Bronchial epithelial cell (primary cell): ENCODE results near the gene SATB1. TPM values are rescaled to one million over a fixed set of nuclear protein-coding genes. Genes with fewer than 3 reads are reported as not detected.

Experiments
- DNase-seq: peaks from one replicate; pipeline ENCODE4 v3.0.0-alpha.2; 2010; ENCODE audit warnings: low read depth
- FAIRE-seq: peaks from 2 replicates; lab custom pipeline; 2011; peaks lifted over from hg19 to GRCh38; lab: Jason Lieb, UNC
- H3K27me3 ChIP-seq: 2 replicates; pipeline ENCODE4 v1.5.1; 2011; ENCODE audit warnings: low read length; ENCODE audit not compliant: control insufficient read depth, insufficient read depth
- H3K36me3 ChIP-seq: 2 replicates; pipeline ENCODE4 v1.5.1; 2011; ENCODE audit warnings: low read length; ENCODE audit not compliant: control insufficient read depth, insufficient read depth
- H3K4me3 ChIP-seq: 2 replicates; pipeline ENCODE4 v1.5.1; 2011; ENCODE audit warnings: mild to moderate bottlenecking, low read depth, low read length, control low read depth
- total RNA-seq: library from RNA; depleted of rRNA; stranded (reverse); fragments of >200 nt; gene quantifications from 2 replicates; pipeline ENCODE4 v1.2.1, GENCODE V29; 2014
- TF ChIP-seq, protein P1 (sequence below): IDR thresholded peaks from 2 replicates; pipeline ENCODE4 v1.5.1; 2011; ENCODE audit warnings: mild to moderate bottlenecking, moderate library complexity, low read length, control low read depth, inconsistent platforms; ENCODE audit not compliant: insufficient read depth, severe bottlenecking

SATB1 gene
- total RNA-seq, 1 donor from 2014 or later, result 16.3 TPM

DNA sequence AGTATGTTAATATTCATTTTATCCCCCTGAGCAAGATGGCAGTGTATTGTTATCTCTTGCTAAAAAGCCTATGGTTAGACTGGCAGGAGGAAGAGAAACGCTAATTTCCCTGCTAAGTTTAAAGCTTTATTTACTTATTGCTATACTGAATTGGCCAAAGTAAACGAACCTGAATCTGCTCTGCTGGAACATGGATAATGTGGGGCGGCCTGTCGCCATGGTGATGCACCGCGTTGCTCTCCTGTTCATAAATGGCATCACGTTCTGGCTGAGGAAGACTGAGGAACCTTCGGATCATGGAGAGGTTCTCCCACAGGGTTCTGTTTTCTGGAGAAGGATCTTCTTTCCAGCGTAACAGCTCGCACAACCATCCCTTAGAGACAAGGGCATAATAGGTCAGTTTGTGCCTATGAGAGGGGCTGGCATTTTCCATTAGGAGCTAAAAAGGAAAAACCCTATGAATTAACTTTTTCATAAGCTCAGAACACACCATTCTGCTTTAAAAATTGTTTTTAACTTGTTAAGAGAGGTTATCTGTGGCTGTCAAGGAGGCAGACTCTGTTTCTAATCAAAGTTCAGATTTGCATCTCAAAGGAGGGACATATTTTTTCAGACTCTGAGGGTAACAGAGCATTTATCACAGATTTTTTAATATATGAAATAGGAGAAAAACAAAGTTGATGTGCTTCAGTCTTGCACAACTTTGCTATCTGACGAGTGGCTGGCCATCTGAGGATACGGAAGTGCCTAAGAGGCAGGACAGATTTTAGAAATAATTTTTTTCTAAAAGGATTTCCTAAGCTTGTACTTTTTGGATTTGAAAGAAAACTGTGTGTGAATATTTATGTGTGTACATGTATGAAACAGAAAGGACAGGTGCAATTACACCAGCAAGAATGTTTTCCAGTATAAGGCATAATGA is 73.1 kb downstream of the SATB1 start:
- Histone ChIP-seq H3K27me3 (no peaks in the 10 kb centered on the region), H3K36me3 (no peaks in the 10 kb centered on the region), H3K4me3 (no peak overlapping the region)
- FAIRE-seq, result no peak
- peak; percentile 8 for DNase-seq
- TF ChIP-seq, protein P1, sequence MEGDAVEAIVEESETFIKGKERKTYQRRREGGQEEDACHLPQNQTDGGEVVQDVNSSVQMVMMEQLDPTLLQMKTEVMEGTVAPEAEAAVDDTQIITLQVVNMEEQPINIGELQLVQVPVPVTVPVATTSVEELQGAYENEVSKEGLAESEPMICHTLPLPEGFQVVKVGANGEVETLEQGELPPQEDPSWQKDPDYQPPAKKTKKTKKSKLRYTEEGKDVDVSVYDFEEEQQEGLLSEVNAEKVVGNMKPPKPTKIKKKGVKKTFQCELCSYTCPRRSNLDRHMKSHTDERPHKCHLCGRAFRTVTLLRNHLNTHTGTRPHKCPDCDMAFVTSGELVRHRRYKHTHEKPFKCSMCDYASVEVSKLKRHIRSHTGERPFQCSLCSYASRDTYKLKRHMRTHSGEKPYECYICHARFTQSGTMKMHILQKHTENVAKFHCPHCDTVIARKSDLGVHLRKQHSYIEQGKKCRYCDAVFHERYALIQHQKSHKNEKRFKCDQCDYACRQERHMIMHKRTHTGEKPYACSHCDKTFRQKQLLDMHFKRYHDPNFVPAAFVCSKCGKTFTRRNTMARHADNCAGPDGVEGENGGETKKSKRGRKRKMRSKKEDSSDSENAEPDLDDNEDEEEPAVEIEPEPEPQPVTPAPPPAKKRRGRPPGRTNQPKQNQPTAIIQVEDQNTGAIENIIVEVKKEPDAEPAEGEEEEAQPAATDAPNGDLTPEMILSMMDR, result no peak

DNA sequence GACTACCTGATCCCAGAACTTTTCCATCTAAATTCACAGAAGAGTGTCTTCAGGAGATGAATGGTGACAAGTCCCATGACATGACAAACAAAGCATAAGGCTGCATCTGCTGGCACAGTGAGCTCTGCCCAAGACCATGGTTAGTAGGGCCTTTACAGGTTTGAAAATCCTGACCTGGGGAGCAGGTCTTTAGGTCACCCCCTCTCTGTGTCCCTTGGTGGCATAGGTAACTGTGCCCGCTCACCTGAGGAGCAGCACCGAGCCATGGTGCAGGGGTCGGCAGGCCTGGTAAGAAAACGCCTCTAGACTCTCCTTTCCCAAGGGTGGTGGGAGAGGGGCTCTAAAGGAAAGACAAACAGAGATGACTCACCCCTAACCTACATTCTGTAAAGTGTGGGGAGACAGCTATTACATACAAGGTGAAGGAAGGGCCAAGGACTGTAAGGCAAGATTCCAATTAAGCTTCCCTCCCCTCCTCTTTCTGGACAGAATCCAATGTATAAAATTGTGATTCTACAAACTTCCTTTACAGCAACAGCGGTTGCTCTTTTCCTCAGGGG is 74.0 kb downstream of the SATB1 start:
- FAIRE-seq (no peak), DNase-seq (no peak)
- Histone ChIP-seq H3K27me3 (no peaks in the 10 kb centered on the region), H3K36me3 (no peaks in the 10 kb centered on the region), H3K4me3 (no peak overlapping the region)
- TF ChIP-seq, protein P1, result no peak

DNA sequence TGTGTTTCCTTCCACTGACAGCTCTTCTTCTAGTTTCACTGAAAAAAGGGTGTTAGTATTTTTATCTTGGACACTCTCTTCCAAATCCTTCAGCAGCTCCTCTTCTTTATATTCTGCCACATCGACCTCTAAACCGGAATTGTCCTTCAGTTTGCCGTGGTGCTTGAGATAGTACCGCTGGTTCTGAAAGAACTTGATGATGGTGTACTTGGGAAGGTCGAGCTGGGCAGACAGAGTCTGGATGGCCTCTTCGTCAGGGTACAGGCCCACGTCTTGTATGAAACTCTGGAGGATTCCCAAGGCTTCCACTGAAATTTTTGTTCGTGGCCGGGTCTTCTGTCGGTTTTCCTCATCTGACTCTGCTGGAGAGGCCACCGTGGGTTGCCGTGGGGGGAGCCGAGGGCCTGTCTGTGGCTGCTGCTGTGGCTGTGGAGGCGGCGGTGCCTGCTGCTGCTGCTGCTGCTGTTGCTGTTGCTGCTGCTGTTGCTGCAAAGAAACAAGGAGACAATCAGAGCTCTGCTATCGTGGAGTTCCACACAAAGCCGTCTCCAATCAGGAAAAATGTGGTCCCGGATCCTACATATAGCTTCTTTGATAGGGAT is 75.8 kb downstream of the SATB1 start:
- DNase-seq (no peak), FAIRE-seq (no peak)
- H3K36me3 ChIP-seq, result no peaks in the 10 kb centered on the region
- no peaks in the 10 kb centered on the region for H3K27me3 ChIP-seq
- TF ChIP-seq, protein P1, result no peak
- no peak overlapping the region for H3K4me3 ChIP-seq

DNA sequence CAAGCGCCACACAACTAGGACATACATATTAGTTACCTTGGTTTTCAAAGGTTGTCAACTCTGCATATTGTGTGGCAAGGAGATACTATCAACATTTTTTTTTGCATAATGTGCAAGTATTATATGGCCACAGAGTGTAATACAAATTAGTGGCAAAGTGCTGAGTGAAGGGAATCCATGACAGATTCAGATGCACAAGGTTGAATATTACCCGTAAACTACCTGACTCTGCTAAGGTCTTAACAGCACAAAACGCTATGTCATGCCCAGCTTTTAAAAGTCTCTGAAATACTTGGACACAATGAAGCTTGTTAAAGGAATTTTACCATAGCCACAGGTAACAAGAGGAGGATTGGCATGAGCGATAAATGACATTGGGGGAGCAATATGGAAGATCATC is 79.0 kb downstream of the SATB1 start:
- TF ChIP-seq, protein P1, result no peak
- FAIRE-seq, result no peak
- H3K36me3 ChIP-seq, result no peaks in the 10 kb centered on the region

DNA sequence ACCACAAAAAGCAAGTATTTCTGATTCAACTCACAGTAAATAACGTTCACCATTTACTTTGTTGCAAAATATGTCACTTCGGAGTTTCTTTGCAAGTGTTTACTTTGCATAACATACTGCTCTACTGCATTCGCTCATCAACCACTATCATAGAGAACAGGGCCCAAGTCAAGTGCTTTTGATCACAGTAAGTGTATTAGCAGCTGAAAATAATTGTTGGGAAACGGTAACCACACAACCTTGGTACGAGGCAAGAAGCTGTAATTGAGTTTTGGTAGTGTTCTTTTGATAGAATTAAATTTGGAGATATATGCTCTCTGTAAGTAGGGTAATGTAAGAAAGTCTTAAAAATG is 80.1 kb downstream of the SATB1 start:
- TF ChIP-seq, protein P1, result no peak
- DNase-seq (no peak), FAIRE-seq (no peak)

More for the DNA sequence above, 79.0 kb downstream of the SATB1 start:
- Histone ChIP-seq H3K4me3 (no peak overlapping the region), H3K27me3 (no peaks in the 10 kb centered on the region)
- no peak for DNase-seq

More for the DNA sequence above, 80.1 kb downstream of the SATB1 start:
- Histone ChIP-seq H3K4me3 (no peak overlapping the region), H3K27me3 (no peaks in the 10 kb centered on the region), H3K36me3 (no peaks in the 10 kb centered on the region)
